ENCODE data around the gene AUTS2. TPM values are rescaled to one million over a fixed set of nuclear protein-coding genes. Genes with fewer than 3 reads are reported as not detected.

AUTS2 gene
- total RNA-seq, 1 donor from 2014 or later = 26.1 TPM

DNA sequence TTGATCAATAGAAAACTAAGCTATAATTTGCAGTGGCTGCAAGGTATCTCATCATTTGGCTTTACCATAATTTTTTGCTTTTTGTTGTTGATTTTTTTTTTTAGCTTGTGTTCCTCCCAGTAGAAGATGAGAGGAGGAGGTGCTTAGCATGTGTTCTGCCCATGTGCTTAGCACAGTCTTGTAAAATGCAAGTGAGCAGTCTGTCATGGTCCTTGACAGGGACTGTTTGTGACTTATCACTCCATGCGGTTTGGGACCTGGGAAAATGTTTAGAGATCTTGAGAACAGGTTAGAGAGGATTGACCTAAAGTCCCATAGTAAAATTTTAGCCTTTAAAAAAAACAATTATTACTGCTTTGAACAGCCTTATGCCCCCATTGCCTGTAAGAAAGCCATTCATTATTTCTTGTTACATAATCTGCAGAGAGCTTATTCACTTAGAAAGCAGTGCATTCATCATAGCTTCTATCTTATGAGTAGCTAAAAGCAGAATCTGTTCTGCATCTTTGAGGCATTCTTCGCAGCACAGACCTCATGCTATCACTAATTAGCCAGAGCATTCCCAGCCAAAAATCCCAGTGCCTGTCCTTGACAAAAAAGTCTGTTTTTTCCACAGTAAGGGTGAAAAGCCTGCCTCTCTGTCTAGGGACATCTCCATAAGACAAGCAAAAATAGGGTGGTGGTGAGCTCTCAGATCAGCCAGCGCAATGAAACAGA is 784.9 kb downstream of the AUTS2 start:
- no peak for ATAC-seq
- no peak for DNase-seq (ENCODE audit: low spot score)

DNA sequence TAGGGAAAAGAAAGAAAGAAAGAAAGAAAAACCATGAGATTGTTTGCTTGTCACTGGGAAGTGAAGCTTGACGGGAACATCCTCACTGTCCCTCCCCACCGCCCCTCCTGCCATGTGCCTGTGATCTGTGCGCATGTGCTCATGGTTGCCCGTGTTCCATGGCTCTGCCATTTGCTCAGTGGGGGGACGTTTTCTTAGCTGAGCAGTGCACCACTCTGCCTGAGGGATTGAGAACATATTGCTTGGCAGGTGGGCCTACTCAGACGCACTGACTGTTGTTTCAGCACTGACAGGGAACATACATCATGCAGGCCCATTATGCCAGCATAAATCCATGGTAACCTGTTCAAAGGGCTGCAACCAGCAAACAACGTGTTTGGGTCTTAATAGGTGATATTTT is 785.7 kb downstream of the AUTS2 start:
- DNase-seq (ENCODE audit: low spot score) (no peak), ATAC-seq (no peak)

DNA sequence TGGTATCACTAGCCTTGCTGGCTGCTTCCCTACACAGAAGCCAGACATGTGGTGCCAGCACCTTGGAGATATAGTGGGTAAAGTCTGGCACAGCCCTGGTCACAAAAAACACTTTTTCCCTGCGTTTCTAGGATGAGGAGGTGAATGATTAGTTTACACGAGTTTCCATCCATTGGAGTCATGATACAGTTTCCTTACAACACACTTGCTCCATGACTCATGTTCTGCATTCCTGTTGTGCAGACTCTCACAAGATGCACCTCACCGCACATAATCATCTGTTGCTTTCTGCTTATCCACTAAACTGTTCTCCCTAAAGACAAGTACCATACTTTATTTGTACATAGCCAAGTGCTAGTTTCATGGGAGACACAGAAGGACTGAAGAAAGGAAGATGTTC is 786.6 kb downstream of the AUTS2 start:
- DNase-seq (ENCODE audit: low spot score) (no peak), ATAC-seq (no peak)

DNA sequence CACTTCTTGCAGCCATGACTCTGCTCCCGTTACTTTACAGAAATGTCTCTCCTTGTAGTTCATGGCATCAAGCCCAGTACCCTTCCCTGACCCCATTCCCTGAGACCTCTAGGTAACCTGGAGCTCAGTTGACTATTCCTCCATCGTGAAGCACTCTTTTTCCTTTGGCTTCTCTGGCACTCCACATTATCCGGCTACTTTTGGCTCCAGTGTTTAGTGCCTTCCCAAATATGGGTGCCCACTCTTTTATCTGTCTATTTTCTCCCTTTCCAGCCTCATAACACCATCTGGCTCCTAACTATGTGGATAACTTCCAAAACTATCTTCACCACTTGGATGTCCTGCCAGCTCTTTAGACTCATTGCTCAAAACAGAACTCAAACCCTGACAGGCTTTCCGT is 788.9 kb downstream of the AUTS2 start:
- no peak for ATAC-seq
- no peak for DNase-seq (ENCODE audit: low spot score)

DNA sequence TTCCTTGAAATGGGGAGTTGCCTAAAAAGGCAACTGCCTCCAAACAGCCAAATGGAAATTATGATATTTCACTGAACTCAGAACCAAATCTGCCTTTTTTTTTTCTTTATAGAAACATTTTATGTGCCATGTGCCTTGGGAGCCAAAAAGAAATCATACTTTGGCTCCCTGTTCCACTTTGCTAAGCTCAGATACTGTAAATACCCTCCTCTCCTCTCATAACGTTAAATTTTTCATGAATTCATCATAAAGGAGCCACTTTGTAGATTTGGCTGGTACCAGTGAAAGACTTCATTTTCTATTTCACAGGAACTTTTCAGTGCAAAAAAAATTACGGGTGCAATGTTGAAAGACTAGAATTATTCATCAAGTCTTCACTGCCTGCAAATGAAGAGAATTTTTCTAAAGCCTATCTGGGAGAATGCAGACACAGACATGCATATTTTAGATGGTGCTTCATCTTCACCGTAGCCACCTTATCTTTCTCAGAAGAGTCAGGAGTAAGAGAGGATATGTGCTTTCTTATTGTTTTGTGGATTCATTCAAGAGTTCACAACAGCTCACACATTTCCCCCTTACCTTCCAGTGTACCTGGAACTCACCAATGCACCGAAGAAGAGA is 791.4 kb downstream of the AUTS2 start:
- DNase-seq (ENCODE audit: low spot score) (no peak), ATAC-seq (no peak)

DNA sequence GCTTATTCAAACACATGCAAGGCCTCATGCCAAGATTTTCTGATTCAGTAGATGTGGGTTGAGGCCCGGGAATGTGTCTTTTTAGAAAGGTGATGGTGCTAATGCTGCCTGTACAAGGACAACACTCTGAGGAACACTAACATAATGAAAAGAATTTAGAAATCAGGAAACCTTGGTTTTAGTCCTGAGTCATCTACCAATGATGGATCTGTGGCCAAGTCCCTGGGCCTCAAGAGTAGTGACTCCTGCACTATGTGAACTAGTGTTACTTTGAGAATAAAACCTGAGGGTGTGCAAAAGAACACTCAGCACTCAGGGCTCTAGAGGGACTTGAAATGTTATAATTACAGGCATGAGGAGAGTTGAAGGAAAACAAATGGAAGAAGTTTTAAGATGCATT is 792.0 kb downstream of the AUTS2 start:
- DNase-seq (ENCODE audit: low spot score) = no peak
- no peak for ATAC-seq

DNA sequence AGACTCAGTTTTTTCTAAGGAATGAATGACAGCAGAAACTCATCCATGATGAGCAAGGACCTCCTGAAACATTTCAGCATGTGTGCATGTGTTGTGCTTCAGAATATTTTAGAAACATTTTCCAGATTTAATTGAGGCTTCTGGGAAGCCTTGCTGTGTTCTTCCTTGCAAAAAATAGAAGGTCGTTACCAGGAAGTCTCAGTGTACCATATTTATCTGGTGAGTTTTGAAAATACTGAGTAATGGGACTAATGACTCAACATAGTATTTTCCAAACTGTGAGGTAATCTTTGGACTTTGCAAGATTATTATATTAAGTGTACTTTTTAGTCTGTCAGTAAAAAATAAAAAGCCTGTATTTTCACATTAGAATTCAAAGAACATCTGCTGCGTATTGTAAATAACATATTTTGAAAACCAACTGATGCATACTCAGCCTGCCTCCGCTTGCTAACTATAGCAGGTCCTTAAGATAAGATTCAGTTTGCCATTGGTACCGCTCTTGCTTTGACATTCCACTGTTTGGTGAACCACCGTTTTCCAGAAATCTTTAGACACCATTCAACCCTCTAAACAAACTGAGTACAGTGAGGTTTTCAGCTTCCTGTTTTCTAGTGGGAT is 794.1 kb downstream of the AUTS2 start:
- ATAC-seq (no peak), DNase-seq (ENCODE audit: low spot score) (no peak)

DNA sequence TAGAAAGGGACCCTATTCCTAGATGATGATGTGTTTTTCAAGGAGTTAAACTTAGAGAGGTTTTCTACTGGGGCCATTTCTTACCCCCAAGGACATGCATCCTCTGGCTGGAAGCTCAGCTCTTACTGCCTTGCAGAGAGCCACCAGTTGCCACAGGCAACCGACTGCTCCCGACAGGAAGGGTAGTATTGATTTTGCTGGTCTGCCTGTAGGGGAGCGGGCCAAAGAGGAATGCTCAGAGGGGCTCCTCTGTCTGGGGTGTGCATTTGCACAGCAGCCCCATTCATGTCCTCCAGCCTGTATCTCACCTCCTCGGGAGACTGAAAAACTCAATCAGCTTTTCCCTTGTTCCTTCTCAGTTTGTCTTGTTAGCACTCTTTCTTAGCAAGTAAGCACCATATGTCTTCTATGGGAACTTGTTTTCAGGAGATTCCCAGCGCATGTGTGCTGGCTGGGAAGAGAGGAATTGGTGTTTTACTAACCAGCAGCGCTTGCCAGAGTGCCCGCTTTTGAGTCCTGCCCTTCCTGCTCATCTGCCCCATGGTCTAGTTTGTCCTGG is 794.7 kb downstream of the AUTS2 start:
- DNase-seq (ENCODE audit: low spot score) = no peak
- no peak for ATAC-seq

DNA sequence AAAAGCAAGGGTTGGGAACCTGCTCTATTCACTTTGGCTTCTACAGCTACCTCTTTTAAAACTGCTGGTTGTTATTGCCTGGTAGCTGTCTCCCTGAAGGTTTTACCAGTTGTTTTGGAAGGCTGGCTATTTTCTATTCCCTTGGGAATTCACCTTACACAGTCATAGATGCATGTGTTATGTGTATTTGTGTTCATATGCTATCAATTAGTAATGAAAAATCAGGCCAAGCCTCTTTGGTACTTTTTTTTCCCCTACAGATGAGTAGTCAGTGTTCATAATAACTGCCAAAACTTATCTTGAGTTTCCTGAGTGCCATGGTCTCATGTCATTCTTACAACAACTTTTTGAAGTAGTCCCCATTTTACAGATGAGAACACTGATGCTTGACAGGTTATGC is 795.7 kb downstream of the AUTS2 start:
- ATAC-seq (no peak), DNase-seq (ENCODE audit: low spot score) (no peak)

DNA sequence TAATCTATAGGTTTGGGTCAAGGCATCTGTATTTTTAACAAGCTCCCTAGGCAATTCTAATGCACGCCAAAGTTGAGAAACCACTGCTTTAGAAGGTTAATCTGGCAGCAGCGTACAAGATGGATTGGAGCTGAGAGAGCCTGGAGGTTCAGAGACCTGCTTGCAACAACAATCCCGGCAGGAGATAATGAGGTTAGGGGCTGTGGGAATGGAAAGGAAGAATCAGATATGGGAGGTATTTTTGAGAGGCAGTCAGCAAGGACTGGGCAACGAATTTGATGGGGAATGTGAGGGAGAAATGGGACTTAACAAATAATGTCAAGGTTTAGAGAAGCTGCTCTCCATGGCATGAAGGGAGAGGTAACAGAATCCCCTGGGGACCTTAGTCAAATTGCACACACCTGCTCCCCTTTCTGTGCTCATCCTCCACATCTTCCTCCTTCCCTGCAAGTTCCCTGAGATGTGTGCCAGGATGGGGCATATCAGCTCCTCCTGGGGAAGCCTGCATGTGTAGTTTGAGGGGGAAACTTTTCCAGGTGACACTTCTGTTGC is 802.6 kb downstream of the AUTS2 start:
- no peak for DNase-seq (ENCODE audit: low spot score)
- no peak for ATAC-seq

DNA sequence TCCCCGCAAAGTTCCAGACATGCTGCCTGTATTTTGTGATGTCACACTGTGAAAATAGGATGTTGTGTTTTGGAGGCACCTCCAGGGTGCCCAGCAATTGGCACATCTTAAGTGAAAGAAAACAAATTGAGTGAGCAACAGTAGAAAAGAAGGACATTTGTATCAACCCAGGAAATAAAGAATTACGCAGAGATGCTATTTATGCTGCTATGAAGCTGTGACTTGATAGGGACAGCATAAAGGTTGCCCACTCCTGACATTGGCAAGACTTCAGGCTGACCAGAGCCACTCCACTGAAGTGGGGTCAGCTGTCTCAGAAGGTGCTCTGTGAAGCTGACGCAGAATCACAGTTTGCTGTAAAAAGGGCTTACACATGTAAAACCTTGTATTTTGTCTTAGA is 803.8 kb downstream of the AUTS2 start:
- ATAC-seq (no peak), DNase-seq (ENCODE audit: low spot score) (no peak)

DNA sequence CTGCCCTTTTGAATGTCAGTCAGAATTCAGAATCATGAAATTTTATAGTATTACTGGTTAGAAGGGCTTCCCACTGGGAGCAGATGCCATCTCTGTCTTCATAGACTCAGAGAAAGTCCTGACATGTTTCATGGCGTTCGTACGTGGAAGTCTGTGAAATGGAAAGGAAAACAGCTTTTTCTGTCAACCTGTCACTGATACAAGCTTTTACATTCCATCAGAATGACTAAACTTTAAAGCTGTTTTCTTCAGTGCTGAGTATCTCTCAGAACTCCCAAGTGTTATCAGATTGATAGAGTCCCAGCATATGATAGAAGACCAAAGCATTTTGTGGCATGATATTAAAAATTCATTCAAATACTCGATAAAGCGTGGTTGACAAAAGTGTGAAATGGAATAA is 807.0 kb downstream of the AUTS2 start:
- ATAC-seq (no peak), DNase-seq (ENCODE audit: low spot score) (no peak)

DNA sequence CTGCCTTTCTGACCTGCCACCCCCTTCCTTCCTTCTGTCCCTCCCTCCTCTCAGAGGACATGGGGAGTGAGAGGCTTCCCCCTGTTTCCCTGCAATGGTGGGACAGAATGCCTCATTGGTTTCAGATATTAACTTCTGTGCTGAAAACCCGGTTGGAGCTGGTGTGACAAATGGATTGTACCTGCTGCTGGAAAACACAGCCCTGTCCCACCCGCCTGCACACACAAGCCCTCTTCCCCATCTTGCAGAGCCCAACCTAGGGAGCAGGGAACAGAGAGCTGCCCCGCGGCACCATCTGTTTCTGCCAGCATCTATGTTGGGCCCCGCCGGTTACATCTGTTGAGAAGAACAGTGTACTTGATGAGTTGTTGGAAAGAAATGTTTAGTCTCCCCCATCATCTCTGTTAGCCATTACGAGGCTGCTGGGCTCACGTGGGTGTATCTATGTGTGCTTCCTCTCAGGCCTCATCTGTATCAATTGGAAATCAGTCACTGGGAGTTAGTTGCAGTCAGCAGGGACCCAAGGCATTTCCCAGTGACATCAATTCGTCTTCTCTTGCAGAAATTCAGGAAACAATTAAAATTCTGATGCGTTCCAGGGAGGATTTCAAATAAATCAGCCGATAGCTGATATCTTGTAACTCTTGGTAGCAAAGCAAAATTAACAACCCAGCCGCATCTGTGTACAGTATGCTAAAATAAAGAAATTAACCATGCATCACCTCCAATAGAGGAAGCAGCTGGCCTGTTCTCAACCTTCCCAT is 808.1 kb downstream of the AUTS2 start:
- ATAC-seq (no peak), DNase-seq (ENCODE audit: low spot score) (no peak)

DNA sequence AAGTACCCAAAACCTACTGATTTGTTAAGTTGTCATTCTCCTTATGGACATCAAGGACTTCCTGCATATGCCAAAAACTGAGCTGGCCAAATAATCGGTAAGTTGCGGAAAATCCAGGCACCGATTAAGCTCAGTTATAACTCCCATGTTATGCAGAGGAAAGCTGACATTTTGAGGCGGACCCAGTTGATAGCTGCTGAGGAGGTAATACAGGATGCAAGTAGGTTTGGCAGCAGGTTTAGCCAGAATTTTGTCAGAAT is 808.6 kb downstream of the AUTS2 start:
- no peak for DNase-seq (ENCODE audit: low spot score)
- no peak for ATAC-seq

DNA sequence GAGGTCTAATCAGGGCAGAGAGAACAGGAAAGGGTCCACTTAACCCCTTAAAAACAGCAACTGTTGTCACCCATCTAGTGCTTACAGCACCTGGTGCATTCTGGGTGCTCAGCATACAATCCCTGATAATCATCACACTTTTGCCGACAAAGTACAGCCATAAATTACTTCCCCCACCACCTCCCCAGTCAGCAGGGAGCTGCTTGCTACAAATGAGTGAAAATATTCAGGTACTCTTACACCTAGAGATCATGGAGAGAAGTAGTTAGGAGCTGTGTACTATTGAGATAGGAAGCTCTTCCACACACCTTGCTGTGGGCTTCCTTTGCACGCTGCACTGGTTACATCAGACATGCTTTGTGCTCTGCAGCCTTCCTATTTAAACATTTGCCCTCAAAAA is 810.2 kb downstream of the AUTS2 start:
- DNase-seq (ENCODE audit: low spot score) (no peak), ATAC-seq (no peak)

DNA sequence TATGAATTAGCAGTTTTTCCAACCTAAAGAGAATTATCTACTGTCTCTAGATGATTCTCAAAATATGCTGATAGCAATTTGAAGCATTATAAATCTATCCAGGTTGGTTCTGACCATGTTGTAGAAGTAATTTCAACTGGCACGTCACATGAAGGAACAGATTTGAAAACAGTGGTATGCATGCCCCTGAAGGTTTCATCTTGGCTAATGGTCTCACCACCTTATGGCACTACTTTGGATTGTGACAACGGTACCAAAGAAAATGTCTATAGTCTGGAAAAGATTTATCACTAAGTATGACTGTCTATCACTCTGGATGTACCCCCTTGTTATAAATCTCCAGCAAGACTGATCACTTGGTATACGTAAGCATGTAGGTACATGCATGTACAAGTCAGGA is 810.6 kb downstream of the AUTS2 start:
- ATAC-seq (no peak), DNase-seq (ENCODE audit: low spot score) (no peak)

DNA sequence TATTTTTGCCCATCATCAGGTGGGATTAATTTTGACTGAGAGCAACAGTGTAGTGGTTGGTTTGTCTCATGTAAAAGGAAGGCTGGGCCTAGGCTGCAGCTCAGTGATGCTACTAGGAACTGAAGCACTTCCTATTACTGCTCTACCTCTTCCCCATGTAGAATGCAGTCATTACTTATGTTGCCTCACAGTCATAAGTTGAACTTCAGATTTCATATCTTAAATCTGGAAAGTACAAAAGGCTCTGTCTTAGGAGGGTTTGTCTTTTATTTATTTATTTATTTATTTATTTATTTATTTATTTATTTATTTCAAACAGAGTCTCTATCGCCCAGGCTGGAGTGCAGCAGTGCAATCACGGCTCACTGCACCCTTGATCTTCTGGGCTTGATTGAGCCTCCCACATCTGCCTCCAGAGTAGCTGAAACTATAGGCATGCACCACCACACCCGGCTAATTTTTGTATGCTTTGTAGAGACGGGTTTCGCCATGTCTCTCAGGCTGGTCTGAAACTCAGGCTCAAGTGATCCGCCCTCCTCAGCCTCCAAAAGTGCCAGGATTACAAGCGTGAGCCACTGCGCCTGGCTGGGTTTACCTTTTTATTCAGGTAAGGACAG is 812.0 kb downstream of the AUTS2 start:
- ATAC-seq = no peak
- DNase-seq (ENCODE audit: low spot score) = no peak

DNA sequence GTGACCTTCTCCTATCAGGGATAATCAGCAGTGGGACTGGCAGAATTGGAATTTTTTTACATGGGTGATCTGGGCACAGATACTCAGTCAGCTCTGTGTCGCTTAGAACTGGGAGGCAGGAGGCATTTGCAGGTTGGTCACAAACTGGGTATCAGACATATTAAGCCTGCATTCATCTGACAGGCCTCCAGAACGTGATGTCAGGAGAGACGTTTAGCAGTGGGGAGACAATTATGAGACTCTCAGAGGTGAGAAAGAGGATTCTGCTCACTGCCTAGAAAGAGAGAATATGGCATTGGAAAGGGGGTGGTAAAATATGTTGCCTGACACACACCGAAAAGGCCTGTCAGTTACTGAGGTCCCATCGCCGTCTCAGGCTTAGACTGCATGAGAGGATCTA is 816.1 kb downstream of the AUTS2 start:
- ATAC-seq (no peak), DNase-seq (ENCODE audit: low spot score) (no peak)

DNA sequence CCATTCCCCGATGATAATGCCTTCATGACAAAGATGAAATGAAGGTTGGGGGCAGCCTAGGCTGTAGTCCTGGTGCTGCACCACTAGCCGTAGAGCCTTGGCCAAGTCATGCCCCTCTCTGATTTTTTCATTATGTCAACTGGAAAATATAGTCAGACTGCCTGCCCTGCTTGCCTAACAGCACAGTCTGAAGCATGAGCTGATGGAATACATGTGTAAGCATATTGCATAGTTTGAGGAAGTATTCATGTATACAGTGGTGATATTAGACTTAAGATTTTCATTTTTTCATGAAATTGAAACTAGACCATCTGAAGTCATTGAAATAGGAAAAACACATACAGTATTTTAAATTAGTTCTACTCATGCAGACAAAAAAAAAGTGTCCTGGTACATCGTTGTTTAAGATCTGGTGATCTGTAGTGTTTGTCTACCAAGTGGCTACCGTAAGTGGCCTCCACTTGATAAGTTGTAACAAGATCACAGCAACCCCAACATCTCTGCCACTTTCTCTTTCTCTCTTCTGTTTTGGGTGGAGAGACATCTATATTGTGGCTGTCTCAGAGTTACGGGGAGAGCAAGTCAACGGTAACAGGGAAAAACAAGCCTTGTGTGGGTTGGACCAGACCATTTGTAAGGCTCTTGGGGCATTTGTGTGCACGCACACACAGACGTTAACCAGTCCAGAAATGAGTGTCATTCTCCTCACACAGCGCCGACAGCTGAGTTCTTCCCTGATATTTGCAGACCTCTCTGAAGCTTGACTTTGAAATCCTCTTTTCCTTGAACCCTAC is 817.1 kb downstream of the AUTS2 start:
- ATAC-seq = no peak

DNA sequence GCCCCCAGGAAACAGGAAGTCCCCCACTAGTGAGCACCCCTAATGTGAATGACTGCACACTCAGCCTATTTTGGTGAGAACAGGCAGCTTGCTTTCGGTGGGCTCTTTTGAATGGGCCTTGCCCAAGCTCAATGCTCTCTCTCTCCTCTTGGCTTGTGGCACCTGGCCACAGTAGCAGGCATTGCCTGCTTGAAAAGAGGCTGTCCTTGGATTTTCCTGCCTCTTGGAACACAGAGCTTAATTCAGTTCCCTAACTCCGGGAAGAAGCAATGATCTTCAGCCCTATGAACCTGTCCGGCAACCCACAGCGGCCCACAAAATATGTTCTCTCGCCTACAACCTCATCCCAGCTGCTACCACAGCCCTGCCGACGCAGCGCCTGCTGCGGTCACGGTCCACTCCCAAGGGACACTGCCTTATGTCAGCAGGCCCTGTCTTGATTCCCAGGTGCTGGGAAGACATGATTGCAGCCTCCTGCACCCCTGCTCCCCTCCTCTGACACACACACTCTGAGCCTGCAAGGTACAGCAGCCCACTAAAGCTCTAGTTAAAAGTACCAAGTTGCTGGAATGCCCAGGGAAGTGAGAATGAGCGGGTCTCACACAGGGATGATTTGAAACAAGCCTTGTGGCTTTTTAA is 818.2 kb downstream of the AUTS2 start:
- ATAC-seq = no peak
- no peak for DNase-seq (ENCODE audit: low spot score)

More for the DNA sequence above, 817.1 kb downstream of the AUTS2 start:
- DNase-seq (ENCODE audit: low spot score) = no peak
